ENCODE measurements around the gene PRKX.
A peak's percentile ranks its signal among the peaks of the same experiment; 100 is the strongest.
"Not testable (repeated sequence)": the region's sequence is repeated elsewhere in the genome, so short reads cannot be mapped to it uniquely, and the experiment has no call there.

Gene PRKX

DNA sequence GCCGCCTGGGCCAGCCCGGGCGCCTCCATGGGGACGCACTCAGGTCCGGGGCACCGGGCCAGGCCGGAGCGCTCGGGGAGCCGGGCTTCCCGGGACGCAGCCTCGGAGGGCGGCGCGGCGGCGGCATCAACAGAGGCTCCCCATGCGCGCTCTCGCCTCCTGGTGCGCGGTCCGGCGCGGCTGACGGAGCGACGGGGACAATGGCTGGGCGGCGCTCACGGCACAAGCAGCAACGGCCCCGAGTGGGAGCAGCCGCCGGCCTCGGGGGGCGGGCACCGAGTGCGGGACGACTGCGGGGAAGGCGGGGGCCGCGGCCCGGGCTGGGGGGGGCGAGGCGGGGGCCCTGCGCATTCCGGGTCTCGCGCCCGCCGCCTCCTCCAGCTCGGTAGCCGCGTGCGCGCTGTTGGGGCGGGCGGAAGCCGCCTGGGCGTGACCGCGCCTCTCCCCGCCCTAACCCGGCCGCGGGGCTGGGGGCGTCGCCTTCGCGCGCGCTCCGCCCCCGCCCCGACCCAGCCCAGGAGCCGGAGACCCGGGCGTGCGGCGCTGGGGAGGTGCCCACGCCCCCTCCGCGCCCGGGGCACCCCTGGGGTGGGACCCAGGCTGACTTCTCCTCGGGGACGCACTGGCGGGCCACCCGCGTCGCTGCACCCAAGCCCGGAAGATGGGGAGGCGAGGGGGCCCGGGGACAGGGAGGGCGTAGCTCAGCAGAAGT, at the start of gene PRKX:
Gene PRKX, minus strand, starts transcription at position 425 of the 712 bp plus-strand sequence. Its CDS starts 396 bp downstream, at position 29.
- H3K27ac ChIP-seq: peak within 1 kb of the TSS; percentile 77
- TF ChIP-seq, protein P1, sequence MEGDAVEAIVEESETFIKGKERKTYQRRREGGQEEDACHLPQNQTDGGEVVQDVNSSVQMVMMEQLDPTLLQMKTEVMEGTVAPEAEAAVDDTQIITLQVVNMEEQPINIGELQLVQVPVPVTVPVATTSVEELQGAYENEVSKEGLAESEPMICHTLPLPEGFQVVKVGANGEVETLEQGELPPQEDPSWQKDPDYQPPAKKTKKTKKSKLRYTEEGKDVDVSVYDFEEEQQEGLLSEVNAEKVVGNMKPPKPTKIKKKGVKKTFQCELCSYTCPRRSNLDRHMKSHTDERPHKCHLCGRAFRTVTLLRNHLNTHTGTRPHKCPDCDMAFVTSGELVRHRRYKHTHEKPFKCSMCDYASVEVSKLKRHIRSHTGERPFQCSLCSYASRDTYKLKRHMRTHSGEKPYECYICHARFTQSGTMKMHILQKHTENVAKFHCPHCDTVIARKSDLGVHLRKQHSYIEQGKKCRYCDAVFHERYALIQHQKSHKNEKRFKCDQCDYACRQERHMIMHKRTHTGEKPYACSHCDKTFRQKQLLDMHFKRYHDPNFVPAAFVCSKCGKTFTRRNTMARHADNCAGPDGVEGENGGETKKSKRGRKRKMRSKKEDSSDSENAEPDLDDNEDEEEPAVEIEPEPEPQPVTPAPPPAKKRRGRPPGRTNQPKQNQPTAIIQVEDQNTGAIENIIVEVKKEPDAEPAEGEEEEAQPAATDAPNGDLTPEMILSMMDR (conservative IDR thresholded peaks at IDR 0.05): no peak
- TF ChIP-seq ZFX (IDR thresholded peaks at IDR 0.05): no peak

DNA sequence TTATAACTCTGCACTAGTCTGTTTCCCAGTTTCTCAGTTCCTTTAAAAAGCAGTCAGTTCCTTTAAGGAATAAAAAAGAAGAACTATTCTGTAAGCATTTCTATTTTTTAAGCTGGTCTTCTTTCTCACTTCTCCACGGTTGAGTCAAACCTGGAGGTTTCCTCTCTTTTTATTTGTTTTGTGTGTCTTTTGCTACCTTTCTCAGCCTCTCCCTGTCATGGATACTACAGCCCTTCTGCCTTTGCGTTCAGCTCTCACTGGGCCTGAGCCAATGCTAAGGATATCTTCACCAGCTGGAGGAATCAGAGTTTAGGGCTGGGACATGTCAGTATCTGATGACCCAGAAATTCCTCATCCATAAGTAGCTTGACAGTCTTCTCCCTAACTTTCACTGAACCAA, 49.7 kb upstream of the PRKX start:
- TF ChIP-seq, protein P1 (conservative IDR thresholded peaks at IDR 0.05): no peak
- TF ChIP-seq ZFX (IDR thresholded peaks at IDR 0.05): no peak
- no peak overlapping the region for H3K27ac ChIP-seq

DNA sequence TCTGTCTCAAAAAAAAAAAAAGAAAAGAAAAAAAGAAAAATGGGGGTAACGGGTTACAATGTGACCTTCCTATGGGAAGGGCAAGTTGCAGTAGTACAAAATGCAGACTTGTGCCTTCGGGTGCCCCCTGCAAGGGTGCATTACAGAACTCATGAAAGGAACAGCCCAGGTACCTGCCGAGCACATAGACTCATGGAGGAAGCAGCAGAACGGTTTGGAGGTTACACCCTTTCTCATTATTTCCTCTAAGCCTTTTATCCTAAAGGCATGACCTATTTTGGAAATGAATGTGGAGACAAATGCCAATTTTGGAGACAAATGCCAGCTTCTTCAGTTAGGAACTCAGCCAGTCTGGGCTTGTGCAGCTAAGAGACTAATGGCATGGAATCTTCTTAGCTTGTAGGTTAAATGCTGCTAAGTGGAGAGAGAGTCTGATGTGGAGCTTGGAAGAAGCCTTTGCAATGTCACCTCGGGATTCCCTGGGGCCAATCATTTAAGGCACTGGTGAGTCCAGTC, 44.1 kb upstream of the PRKX start:
- no peak overlapping the region for H3K27ac ChIP-seq
- TF ChIP-seq, protein P1 (conservative IDR thresholded peaks at IDR 0.05): no peak
- no peak for TF ChIP-seq ZFX (IDR thresholded peaks at IDR 0.05)

DNA sequence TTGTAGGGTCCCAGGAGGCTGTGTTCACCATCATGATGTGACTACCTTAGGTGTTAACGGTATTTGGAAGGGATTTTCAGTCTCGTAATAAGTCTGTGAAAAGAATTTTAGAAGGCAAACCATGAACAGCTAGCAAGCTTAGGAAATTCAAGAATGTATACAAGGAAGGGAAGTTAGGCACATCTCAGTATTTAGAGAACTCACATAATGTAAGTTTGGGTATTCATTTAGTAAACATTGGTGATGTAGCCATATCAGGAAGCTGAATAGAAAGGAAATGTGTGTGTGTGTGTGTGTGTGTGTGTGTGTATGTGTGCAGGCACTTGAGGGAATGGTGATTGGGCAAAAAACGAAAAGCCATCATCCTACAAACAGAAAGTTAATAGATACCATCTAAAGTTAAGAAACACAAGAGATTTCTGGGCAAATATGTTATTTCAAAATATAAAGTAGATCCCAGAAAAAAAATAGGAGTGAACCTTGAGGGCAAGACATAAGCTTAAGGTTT, 34.7 kb upstream of the PRKX start:
- no peak for TF ChIP-seq ZFX (IDR thresholded peaks at IDR 0.05)
- TF ChIP-seq, protein P1 (conservative IDR thresholded peaks at IDR 0.05): no peak
- H3K27ac ChIP-seq: no peak overlapping the region

DNA sequence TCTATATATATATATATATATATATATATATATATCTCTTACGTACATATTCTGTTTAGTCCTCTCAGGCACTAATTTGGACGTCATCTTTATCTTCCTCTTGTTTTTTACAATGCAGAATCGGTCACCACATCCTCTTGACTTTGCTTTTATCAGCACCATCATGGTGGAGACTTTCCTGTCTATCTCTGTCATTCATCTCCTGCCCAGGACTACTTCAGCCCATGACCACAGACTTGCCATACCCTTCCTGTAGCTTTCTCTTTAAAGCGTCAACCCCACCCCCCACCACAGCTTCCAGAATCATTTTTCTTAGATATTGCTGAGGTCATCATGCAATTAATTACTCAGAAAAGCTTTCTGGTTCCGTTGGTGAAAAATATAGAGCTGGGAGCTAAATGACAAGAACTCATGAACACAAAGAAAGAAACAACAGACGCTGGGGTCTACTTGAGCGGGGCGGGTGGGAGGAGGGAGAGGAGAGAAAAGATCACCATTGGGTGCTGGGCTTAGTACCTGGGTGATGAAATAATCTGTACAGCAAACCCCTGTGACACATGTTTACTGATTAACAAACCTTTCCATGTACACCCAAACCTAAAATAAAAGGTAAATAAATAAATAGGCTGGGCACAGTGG, 30.5 kb upstream of the PRKX start:
- TF ChIP-seq, protein P1 (conservative IDR thresholded peaks at IDR 0.05): no peak
- TF ChIP-seq ZFX (IDR thresholded peaks at IDR 0.05): no peak
- H3K27ac ChIP-seq: no peak overlapping the region

DNA sequence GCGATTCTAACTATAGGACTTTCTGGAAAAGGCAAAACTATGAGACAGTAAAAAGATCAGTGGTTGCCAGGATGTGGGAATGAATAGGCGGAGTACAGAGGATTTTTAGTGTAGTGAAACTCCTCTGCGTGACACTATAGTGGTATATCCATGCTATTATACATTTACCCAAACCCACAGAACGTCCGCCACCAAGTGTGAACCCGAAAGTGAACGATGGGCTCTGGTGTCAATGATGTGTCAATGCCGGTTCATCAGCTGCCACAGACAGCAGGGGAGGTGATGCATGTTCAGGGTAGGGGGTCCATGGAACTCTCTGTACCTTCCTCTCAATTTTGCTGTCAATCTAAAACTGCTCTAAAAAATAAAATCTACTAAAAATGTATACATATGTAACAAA, 27.5 kb upstream of the PRKX start:
- H3K27ac ChIP-seq: not testable (repeated sequence)

DNA sequence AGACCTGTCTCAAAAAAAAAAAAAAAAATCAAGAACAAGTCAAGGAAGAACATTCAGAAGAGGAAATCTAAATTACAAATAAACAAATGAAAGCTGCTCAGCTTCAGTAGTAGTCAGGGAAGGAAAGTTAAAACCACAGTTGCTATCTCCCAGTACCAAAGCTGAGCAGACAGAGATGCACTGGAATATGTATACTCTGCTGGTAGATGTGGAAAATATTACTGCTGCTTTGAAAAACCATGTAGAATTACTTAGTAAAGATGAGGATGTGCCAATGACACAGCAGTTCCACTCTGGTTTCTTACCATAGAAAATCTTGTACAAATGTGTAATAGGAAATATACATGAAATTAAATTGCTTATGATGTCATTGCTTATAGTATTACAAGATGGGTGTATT, 25.1 kb upstream of the PRKX start:
- H3K27ac ChIP-seq: no peak overlapping the region
- TF ChIP-seq, protein P1 (conservative IDR thresholded peaks at IDR 0.05): no peak
- no peak for TF ChIP-seq ZFX (IDR thresholded peaks at IDR 0.05)

DNA sequence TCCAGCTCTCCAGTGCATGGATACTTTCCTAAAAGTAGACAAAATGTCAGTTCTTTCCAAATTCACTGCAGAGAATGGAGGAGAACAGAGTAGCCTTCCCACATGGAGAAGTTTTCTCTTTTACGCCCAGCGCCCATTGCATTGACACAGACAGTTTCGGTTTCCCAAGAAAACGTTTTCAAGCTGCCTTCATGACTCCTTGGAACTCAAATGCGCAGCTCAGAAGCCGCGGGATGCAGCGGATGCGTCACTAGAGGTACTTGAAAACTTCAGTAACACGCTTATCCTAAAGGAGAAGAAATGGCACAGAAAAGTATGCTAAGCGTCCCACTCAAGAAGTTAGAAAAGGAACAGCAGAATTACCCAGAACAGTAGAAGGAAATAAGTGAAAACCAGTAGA, 23.1 kb upstream of the PRKX start:
- not testable (repeated sequence) for H3K27ac ChIP-seq

DNA sequence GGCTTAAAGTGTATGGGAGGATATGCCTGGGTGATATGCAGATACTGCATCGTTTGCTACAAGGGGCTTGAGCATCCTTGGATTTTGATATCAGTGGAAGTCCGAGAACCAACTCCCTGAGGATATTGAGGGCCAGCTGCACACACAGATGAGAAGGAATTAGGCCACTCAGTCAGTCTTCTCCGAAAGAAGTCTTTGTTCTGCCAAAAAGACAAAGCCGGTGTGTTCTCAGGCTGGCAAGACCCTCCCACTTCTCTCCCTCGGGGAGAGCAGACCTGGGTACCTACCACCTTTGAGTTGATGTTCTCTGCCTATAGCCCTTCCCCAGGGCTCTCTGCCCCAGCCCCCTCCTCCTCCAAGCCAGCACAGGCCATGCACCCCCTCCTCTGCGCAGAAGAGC, 22.4 kb upstream of the PRKX start:
- not testable (repeated sequence) for H3K27ac ChIP-seq

DNA sequence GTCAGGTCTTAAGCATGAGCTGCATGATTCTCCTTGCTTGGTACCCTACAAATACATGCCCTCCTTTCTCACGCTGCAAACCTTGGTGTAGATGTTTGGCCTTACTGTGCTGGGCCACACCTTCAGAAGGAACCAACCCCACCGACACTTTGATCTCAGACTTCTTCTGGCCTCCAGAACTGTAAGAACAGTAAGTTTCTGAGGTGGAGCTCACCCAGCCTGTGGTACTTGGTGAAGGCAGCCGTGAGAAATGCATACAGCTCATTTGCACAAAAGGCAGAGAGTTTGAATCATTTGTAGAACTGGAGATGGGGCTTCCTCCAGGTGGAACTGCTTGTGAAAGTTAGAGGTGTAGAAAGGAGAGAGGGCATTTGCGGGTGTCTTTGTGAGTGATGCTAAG, 21.0 kb upstream of the PRKX start:
- not testable (repeated sequence) for H3K27ac ChIP-seq

Data from C4-2B (cell line).